Neural crest cell (in vitro differentiated cells): ENCODE measurements around the gene IBA57. TPM values are rescaled to one million over a fixed set of nuclear protein-coding genes. Genes with fewer than 3 reads are reported as not detected.

Source experiments
- DNase-seq: peaks from one replicate; pipeline ENCODE4 v3.0.0; 2021; ENCODE audit warnings: low read depth, mixed read lengths, low spot score
- H3K27ac Mint-ChIP-seq: one replicate; pipeline ENCODE4 v1.8.0; 2021; ENCODE audit warnings: mild to moderate bottlenecking, mixed read lengths; ENCODE audit not compliant: unreplicated experiment
- H3K27me3 Mint-ChIP-seq: 2 replicates; pipeline ENCODE4 v1.8.0; 2021; ENCODE audit warnings: low read depth, mild to moderate bottlenecking, mixed read lengths
- H3K36me3 Mint-ChIP-seq: 2 replicates; pipeline ENCODE4 v1.8.0; 2021; ENCODE audit warnings: low read depth, mild to moderate bottlenecking, mixed read lengths
- H3K4me1 Mint-ChIP-seq: 2 replicates; pipeline ENCODE4 v1.8.0; 2021; ENCODE audit warnings: mixed read lengths
- H3K4me3 Mint-ChIP-seq: one replicate; pipeline ENCODE4 v1.8.0; 2021; ENCODE audit warnings: mild to moderate bottlenecking, mixed read lengths
- H3K9me3 Mint-ChIP-seq: 2 replicates; pipeline ENCODE4 v1.8.0; 2021; ENCODE audit warnings: mixed read lengths
- total RNA-seq: library from RNA; stranded (reverse); gene quantifications from 2 replicates; pipeline ENCODE4 v1.2.1, GENCODE V29; 2021
- TF ChIP-seq, protein P1 (sequence below): fragments of 200-600 bp; sonication (generic); conservative IDR thresholded peaks from 2 replicates; pipeline ENCODE4 v1.5.0; 2021; ENCODE audit warnings: antibody characterized with exemption, mild to moderate bottlenecking

The IBA57 gene
- total RNA-seq, 1 donor from 2014 or later: 10.4 TPM

DNA sequence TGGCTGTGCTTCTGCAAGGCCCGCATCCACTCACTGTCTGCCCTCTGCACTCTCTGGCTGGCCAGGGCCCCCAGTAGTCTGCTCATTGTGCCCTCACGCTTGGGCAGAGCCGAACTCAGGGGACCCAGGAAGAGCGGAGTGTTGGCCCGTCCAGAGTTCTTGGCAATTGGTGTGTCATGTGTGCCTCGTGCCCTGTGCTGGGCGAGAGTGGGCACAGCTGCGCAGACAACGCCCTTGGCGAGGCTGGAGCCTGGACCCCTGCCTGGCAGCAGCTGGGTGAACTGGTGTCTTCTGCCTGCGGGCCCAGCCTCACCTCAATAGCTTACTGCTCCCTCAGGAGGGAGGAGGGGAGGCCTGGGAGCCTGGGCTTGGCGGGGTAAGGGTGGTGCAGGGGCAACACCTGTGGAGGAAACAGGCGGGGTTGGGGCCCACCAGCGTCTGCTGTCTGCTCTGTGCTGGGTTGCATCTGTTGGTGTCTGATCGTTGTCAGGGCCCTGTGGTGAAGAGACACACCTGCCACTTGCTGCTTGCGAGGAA lies 23.4 kb upstream of the IBA57 start:
- Mint-ChIP-seq H3K27me3 (peaks cover 23% of the 10 kb centered on the region), H3K4me3 (peak overlapping the region; percentile 49), H3K9me3 (no peaks in the 10 kb centered on the region), H3K36me3 (no peaks in the 10 kb centered on the region), H3K27ac (no peak overlapping the region), H3K4me1 (peaks cover 17% of the 10 kb centered on the region)
- TF ChIP-seq, protein P1, sequence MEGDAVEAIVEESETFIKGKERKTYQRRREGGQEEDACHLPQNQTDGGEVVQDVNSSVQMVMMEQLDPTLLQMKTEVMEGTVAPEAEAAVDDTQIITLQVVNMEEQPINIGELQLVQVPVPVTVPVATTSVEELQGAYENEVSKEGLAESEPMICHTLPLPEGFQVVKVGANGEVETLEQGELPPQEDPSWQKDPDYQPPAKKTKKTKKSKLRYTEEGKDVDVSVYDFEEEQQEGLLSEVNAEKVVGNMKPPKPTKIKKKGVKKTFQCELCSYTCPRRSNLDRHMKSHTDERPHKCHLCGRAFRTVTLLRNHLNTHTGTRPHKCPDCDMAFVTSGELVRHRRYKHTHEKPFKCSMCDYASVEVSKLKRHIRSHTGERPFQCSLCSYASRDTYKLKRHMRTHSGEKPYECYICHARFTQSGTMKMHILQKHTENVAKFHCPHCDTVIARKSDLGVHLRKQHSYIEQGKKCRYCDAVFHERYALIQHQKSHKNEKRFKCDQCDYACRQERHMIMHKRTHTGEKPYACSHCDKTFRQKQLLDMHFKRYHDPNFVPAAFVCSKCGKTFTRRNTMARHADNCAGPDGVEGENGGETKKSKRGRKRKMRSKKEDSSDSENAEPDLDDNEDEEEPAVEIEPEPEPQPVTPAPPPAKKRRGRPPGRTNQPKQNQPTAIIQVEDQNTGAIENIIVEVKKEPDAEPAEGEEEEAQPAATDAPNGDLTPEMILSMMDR: no peak
- no peak for DNase-seq

DNA sequence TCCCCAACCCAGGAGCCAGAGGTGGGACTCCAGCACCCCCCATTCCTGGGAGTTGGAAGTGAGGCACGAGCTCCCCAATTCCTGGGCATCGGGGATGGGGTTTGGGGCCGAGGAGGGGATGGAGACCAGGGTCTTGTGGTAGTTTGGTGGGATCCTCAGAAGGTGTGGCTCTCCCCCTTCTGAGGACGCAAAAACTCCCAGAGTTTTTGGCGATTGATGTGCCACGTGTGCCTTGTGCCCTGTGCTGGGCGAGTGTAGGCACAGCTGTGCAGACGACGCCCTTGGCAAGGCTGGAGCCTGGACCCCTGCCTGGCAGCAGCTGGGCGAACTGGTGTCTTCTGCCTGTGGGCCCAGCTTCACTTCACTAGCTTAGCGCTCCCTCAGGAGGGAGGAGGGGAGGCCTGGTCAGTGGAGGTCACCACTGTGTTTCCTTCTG lies 22.9 kb upstream of the IBA57 start:
- peaks cover 17% of the 10 kb centered on the region for H3K4me1 Mint-ChIP-seq
- TF ChIP-seq, protein P1: no peak
- no peak overlapping the region for H3K27ac Mint-ChIP-seq
- peak overlapping the region; percentile 49 for H3K4me3 Mint-ChIP-seq
- H3K9me3 Mint-ChIP-seq: no peaks in the 10 kb centered on the region
- H3K36me3 Mint-ChIP-seq: no peaks in the 10 kb centered on the region
- peaks cover 18% of the 10 kb centered on the region for H3K27me3 Mint-ChIP-seq
- DNase-seq: no peak

DNA sequence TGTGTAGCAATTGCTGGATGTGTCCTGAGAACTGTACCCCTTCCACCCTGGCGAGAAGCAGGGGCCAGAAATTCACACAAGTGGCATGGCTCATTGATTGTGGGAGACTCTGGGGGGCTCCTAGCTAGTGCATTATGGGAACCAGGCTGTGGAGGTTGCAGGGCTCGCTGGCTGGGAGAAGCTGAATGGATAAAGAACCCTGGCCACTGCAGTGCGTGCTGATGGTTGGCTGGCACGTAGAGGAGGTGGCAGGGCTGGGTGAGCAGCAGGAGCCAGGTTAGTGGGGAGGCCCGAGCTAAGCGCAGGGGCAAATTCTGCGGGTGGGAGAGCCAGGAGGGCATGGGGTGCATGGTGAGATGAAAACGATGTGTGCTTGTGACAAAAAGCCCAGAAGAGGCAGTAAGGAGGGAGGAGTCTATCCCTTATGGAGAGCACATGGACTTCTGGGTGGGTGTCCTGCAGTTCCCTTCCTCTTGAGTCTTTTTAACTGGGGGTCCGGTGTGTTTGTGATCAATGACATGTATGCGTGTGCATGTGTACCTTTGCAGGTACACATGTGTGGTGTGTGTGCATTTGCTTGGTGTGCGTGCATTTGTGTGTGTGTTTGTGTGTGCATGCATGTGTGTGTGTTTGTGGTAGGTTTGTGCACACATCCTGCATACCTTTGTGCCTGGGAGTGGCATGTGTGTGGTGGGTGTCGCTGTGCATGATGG lies 22.0 kb upstream of the IBA57 start:
- TF ChIP-seq, protein P1: no peak
- Mint-ChIP-seq H3K4me1 (peaks cover 17% of the 10 kb centered on the region), H3K9me3 (no peaks in the 10 kb centered on the region), H3K4me3 (peak overlapping the region; percentile 55), H3K27ac (peak overlapping the region; percentile 57), H3K36me3 (no peaks in the 10 kb centered on the region), H3K27me3 (peaks cover 8% of the 10 kb centered on the region)
- DNase-seq: no peak

DNA sequence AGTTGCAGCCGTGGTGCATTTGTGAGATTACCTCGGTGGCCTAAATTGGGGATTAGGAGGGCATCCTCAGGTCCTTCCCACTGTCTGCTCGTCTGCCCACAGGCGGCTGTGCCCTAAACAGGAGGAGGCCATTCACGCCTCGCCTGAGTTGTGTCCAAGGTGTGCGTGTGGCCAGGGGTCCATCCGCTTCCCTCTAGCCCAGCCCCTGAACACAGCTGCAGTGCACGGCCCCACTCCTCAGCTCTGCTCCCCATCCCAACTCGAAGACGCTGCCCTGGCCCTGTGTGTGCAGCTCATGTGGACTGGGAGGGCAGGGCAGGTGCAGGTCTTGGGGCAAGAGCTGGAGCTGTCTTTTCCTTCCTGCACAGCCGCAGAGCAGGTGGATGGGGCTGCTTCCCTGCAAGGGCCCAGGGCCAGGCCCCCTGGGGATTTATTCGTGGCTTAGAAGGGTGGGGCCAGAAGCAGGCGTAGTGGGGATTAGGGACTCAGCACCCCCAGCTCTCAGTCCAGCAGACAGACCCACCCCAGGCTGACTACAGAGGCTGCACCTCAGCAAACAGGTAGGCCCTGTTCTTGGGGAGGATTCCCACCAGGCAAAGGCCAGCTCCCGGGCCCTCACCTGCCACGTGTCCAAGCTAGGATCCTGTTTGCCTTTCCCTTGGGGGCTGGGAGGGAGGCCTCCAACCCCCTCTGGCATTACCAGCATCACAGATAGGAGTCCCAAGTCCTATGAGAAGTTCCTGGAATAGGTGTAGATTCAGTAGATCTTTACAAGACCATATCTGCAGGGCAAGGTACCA lies 21.2 kb upstream of the IBA57 start:
- no peak for DNase-seq
- TF ChIP-seq, protein P1: no peak
- no peaks in the 10 kb centered on the region for H3K9me3 Mint-ChIP-seq
- H3K4me3 Mint-ChIP-seq: peak overlapping the region; percentile 55
- peaks cover 17% of the 10 kb centered on the region for H3K4me1 Mint-ChIP-seq
- peak overlapping the region; percentile 57 for H3K27ac Mint-ChIP-seq
- H3K27me3 Mint-ChIP-seq: peaks cover 6% of the 10 kb centered on the region
- H3K36me3 Mint-ChIP-seq: no peaks in the 10 kb centered on the region

DNA sequence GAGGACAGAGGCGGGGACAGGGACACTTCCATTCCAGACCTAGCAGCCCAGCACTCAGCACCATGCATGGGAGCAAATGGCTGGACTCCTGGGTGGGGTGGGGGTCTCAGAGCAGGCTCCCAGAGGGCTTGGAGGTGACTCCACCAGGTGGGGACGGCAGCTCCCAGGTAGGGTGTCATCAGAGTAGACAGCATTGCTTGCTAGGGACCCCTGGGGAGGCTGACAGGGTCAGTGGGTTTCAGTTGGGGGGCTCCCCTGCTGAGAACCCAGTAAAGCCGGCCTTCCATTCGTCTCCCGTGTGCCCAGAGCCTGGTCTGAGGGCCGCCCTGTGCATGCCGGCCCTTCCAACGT lies 20.6 kb upstream of the IBA57 start:
- peaks cover under 1% of the 10 kb centered on the region for H3K27me3 Mint-ChIP-seq
- peaks cover 11% of the 10 kb centered on the region for H3K4me1 Mint-ChIP-seq
- TF ChIP-seq, protein P1: no peak
- DNase-seq: no peak
- H3K4me3 Mint-ChIP-seq: no peak overlapping the region
- no peaks in the 10 kb centered on the region for H3K9me3 Mint-ChIP-seq
- H3K36me3 Mint-ChIP-seq: no peaks in the 10 kb centered on the region
- H3K27ac Mint-ChIP-seq: no peak overlapping the region
